ENCODE data around the gene CHST12.

CHST12 gene

DNA sequence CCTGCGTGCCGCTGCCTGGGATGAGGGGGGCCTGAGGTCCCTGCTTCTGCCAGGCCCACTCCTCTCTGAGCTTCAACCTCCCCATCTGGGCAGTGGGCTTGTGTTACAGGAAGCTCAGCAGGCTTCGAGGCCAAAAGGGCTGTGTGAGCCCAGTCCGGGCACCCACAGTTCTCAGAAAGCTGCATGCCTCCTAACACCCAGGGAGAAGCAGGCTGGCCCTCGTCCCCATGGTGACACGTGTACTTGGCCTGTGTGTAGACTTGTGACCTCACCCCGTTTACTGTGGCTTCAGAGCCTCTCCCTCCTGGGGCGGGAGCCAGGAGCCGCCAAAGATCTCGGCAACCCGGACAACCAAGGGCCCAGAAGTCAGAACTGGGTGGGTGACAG is 75.0 kb downstream of the CHST12 start:
- Histone ChIP-seq H3K9ac (ENCODE audit: low read length) (no peak overlapping the region), H3K4me2 (ENCODE audit: low read depth, low read length) (no peak overlapping the region), H4K20me1 (ENCODE audit: insufficient read depth, low read length) (no peaks in the 10 kb centered on the region), H3K27ac (ENCODE audit: low read length) (no peak overlapping the region), H3F3A (ENCODE audit: insufficient read depth, low read length) (no peaks in the 10 kb centered on the region), H3K79me2 (ENCODE audit: low read length) (no peaks in the 10 kb centered on the region), H3K36me3 (replicated peaks; ENCODE audit: insufficient read depth, low read length) (no peaks in the 10 kb centered on the region), H2AFZ (ENCODE audit: low read length) (no peak overlapping the region), H3K9me2 (replicated peaks; ENCODE audit: insufficient read depth, low read length) (no peaks in the 10 kb centered on the region), H3K4me1 (ENCODE audit: low read length) (no peaks in the 10 kb centered on the region), H3K9me3 (replicated peaks; ENCODE audit: insufficient read depth, low read length) (no peaks in the 10 kb centered on the region), H3K27me3 (replicated peaks; ENCODE audit: insufficient read depth, low read length) (peaks cover 74% of the 10 kb centered on the region), H3K4me3 (ENCODE audit: low read length) (no peak overlapping the region)
- TF ChIP-seq EZH2 (optimal IDR thresholded peaks at IDR 0.05; ENCODE audit: low read depth, low read length) (no peak), EZH2phosphoT487 (IDR thresholded peaks at IDR 0.05; ENCODE audit: low read length) (no peak)
- TF ChIP-seq, protein P1, sequence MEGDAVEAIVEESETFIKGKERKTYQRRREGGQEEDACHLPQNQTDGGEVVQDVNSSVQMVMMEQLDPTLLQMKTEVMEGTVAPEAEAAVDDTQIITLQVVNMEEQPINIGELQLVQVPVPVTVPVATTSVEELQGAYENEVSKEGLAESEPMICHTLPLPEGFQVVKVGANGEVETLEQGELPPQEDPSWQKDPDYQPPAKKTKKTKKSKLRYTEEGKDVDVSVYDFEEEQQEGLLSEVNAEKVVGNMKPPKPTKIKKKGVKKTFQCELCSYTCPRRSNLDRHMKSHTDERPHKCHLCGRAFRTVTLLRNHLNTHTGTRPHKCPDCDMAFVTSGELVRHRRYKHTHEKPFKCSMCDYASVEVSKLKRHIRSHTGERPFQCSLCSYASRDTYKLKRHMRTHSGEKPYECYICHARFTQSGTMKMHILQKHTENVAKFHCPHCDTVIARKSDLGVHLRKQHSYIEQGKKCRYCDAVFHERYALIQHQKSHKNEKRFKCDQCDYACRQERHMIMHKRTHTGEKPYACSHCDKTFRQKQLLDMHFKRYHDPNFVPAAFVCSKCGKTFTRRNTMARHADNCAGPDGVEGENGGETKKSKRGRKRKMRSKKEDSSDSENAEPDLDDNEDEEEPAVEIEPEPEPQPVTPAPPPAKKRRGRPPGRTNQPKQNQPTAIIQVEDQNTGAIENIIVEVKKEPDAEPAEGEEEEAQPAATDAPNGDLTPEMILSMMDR (IDR thresholded peaks at IDR 0.05; ENCODE audit: low read length) = no peak
- DNase-seq = no peak

DNA sequence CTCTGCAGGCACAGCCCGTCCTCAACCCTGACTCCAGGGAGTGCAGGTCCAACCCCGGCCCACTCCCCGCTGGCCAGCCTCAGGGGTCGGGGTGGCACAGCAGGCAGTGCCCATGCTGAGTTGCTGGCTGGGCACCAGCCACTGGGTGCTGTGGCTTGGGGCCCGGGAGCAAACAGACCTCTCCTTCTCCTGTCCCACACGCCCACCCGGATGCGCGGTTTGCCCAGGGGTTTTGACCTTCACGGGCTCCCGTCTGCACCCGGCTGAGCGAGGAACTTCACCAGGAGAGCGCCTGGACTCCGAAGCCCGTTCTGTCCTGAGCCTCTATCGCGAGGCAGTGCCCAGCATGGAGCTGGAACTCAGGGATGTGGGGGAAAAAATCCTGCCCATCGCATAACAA is 75.4 kb downstream of the CHST12 start:
- no peak overlapping the region for H3K4me2 ChIP-seq (ENCODE audit: low read depth, low read length)
- TF ChIP-seq EZH2phosphoT487 (IDR thresholded peaks at IDR 0.05; ENCODE audit: low read length) (no peak), EZH2 (optimal IDR thresholded peaks at IDR 0.05; ENCODE audit: low read depth, low read length) (no peak)
- TF ChIP-seq, protein P1 (IDR thresholded peaks at IDR 0.05; ENCODE audit: low read length) = no peak
- H3K27me3 ChIP-seq (replicated peaks; ENCODE audit: insufficient read depth, low read length) = peaks cover 74% of the 10 kb centered on the region
- H3K9me2 ChIP-seq (replicated peaks; ENCODE audit: insufficient read depth, low read length) = no peaks in the 10 kb centered on the region
- H3K27ac ChIP-seq (ENCODE audit: low read length) = no peak overlapping the region
- no peaks in the 10 kb centered on the region for H3K4me1 ChIP-seq (ENCODE audit: low read length)
- no peaks in the 10 kb centered on the region for H3K79me2 ChIP-seq (ENCODE audit: low read length)
- H3K9ac ChIP-seq (ENCODE audit: low read length) = no peak overlapping the region
- no peak overlapping the region for H3K4me3 ChIP-seq (ENCODE audit: low read length)
- no peak for DNase-seq
- no peaks in the 10 kb centered on the region for H3F3A ChIP-seq (ENCODE audit: insufficient read depth, low read length)
- no peak overlapping the region for H2AFZ ChIP-seq (ENCODE audit: low read length)
- no peaks in the 10 kb centered on the region for H3K9me3 ChIP-seq (replicated peaks; ENCODE audit: insufficient read depth, low read length)
- no peaks in the 10 kb centered on the region for H3K36me3 ChIP-seq (replicated peaks; ENCODE audit: insufficient read depth, low read length)
- no peaks in the 10 kb centered on the region for H4K20me1 ChIP-seq (ENCODE audit: insufficient read depth, low read length)

DNA sequence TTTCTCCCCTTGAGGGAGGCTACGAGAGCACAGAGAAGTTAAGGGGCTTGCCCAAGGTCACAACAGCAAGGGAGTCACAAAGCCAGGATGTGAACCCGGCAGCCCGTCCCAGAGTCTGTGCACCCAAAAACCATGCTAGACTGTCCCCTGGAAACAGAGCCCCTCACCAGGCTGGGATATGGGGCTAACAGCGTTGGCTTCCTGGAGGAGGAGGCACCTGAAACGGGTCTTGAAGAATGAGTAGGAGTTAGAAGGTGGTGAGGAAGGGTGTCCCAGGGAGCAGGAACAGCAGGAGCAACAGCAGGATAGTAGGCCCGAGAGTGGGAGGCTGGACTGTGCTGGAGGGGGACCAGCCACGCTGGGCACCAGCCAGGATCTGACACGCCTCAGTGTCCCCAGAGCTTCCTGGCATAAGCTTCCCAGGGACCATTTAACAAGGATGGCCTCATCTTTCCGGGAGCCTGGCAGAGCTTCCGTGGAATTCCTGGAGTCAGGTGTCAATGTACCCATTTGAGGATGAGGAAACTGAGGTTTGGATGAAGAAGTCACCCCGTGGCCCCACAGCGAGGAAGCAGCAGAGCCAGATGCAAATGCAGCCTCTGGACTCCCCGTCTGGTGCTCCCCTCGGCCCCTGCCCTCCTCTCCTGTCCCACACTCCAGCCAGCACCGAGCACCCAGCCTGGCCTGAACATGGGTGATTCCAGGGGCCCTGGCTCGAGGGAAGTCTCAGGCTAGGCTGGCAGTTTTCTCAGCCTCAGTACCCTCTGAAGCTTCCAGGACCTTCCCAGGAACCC is 76.1 kb downstream of the CHST12 start:
- Histone ChIP-seq H3K27ac (ENCODE audit: low read length) (no peak overlapping the region), H3F3A (ENCODE audit: insufficient read depth, low read length) (no peaks in the 10 kb centered on the region), H3K79me2 (ENCODE audit: low read length) (no peaks in the 10 kb centered on the region), H4K20me1 (ENCODE audit: insufficient read depth, low read length) (no peaks in the 10 kb centered on the region), H3K36me3 (replicated peaks; ENCODE audit: insufficient read depth, low read length) (no peaks in the 10 kb centered on the region), H3K9me2 (replicated peaks; ENCODE audit: insufficient read depth, low read length) (no peaks in the 10 kb centered on the region), H3K4me3 (ENCODE audit: low read length) (no peak overlapping the region), H3K9me3 (replicated peaks; ENCODE audit: insufficient read depth, low read length) (no peaks in the 10 kb centered on the region), H3K4me1 (ENCODE audit: low read length) (no peaks in the 10 kb centered on the region), H3K27me3 (replicated peaks; ENCODE audit: insufficient read depth, low read length) (peaks cover 75% of the 10 kb centered on the region), H3K4me2 (ENCODE audit: low read depth, low read length) (no peak overlapping the region), H3K9ac (ENCODE audit: low read length) (no peak overlapping the region), H2AFZ (ENCODE audit: low read length) (no peak overlapping the region)
- no peak for TF ChIP-seq EZH2 (optimal IDR thresholded peaks at IDR 0.05; ENCODE audit: low read depth, low read length)
- TF ChIP-seq, protein P1 (IDR thresholded peaks at IDR 0.05; ENCODE audit: low read length) = no peak
- TF ChIP-seq EZH2phosphoT487 (IDR thresholded peaks at IDR 0.05; ENCODE audit: low read length) = no peak
- no peak for DNase-seq

Data from MM.1S (cell line).